ENCODE measurements around the gene PPP1R26. TPM values are rescaled to one million over a fixed set of nuclear protein-coding genes. Genes with fewer than 3 reads are reported as not detected.
"Not testable (repeated sequence)": the region's sequence is repeated elsewhere in the genome, so short reads cannot be mapped to it uniquely, and the experiment has no call there.

The PPP1R26 gene
- total RNA-seq, 1 donor from 2014 or later: 6.7 TPM

DNA sequence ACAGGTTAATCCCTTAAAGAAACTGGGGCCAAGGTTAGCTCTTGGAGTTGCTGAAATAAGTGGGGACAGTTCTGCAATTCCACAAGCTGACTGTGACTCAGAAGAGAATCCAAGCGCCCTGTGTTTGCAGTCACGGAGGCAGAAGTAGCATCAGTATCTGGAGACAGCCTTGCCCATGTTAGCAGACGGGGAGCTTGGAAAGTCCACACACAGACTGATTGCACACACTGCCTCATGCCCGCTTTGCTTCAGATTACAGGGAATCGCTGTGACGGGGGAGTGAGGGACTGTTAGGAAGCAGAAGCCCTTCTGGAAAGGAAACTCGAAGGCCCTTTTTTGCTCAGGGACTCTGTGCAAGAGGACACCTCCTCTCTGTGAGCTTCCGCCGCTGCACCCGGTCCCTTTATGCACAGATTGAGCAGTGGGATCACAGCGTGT is 30.9 kb upstream of the PPP1R26 start:
- no peak for ATAC-seq (ENCODE audit: low read depth)
- no peaks in the 10 kb centered on the region for H3K36me3 Mint-ChIP-seq (ENCODE audit: low read depth)
- CTCF ChIA-PET: no interaction called here
- H3K4me1 Mint-ChIP-seq: no peaks in the 10 kb centered on the region
- no peak overlapping the region for H3K4me3 Mint-ChIP-seq
- TF ChIP-seq, protein P1, sequence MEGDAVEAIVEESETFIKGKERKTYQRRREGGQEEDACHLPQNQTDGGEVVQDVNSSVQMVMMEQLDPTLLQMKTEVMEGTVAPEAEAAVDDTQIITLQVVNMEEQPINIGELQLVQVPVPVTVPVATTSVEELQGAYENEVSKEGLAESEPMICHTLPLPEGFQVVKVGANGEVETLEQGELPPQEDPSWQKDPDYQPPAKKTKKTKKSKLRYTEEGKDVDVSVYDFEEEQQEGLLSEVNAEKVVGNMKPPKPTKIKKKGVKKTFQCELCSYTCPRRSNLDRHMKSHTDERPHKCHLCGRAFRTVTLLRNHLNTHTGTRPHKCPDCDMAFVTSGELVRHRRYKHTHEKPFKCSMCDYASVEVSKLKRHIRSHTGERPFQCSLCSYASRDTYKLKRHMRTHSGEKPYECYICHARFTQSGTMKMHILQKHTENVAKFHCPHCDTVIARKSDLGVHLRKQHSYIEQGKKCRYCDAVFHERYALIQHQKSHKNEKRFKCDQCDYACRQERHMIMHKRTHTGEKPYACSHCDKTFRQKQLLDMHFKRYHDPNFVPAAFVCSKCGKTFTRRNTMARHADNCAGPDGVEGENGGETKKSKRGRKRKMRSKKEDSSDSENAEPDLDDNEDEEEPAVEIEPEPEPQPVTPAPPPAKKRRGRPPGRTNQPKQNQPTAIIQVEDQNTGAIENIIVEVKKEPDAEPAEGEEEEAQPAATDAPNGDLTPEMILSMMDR (IDR thresholded peaks at IDR 0.05): no peak
- no peaks in the 10 kb centered on the region for H3K9me3 Mint-ChIP-seq
- no peak overlapping the region for H3K27ac Mint-ChIP-seq
- DNase-seq: no peak
- no peaks in the 10 kb centered on the region for H3K27me3 Mint-ChIP-seq
- POLR2A ChIA-PET: no interaction called here
- intact Hi-C loops (cut with micrococcal nuclease): no loop called here

DNA sequence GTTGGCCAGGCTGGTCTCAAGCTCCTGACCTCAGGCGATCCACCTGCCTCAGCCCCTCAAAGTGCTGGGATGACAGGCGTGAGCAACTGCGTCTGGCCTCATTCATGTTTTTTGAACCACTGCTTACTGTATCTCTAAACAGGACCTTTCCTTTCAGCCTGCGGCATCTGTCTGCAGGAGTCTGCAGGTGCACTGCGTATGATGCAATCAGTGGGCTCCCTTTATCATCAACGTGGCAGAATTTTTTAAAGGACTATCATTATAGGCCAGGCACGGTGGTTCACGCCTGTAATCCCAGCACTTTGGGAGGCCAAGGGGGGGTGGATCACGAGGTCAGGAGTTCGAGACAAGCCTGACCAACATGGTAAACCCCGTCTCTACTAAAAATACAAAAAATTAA is 30.1 kb upstream of the PPP1R26 start:
- H3K4me1 Mint-ChIP-seq; POLR2A ChIA-PET; intact Hi-C loops (cut with micrococcal nuclease); H3K9me3 Mint-ChIP-seq; H3K27ac Mint-ChIP-seq; ATAC-seq (ENCODE audit: low read depth); H3K4me3 Mint-ChIP-seq; CTCF ChIA-PET; H3K27me3 Mint-ChIP-seq; H3K36me3 Mint-ChIP-seq (ENCODE audit: low read depth); DNase-seq: not testable (repeated sequence)

- Mint-ChIP-seq H3K4me3 (no peak overlapping the region), H3K36me3 (ENCODE audit: low read depth) (no peaks in the 10 kb centered on the region), H3K27me3 (peaks cover 6% of the 10 kb centered on the region), H3K27ac (no peak overlapping the region), H3K4me1 (no peaks in the 10 kb centered on the region), H3K9me3 (no peaks in the 10 kb centered on the region)
- DNase-seq (no peak), ATAC-seq (ENCODE audit: low read depth) (no peak)
- CTCF ChIA-PET: no interaction called here
- POLR2A ChIA-PET: no interaction called here
- intact Hi-C loops (cut with micrococcal nuclease): no loop called here
- TF ChIP-seq, protein P1 (IDR thresholded peaks at IDR 0.05): no peak
Measured at GRCh38 chr9:135450956-135451355, 28.6 kb upstream of the PPP1R26 start.

DNA sequence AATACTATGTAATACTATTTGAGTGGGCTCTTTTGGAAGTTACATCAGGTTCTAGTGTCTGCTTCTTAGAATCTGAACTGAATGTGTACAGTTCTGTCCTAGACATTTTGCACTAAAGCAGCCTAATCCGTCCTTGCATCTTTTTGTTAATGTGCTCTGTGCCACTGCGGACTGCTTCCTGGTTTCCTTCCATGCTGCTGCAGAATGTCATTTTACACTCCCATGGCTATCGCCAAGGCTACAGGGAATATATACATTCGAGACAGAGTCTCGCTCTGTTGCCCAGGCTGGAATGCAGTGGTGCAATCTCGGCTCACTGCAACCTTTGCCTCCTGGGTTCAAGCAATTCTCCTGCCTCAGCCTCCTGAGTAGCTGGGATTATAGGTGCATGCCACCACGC is 27.7 kb upstream of the PPP1R26 start:
- CTCF ChIA-PET; H3K27ac Mint-ChIP-seq; intact Hi-C loops (cut with micrococcal nuclease); ATAC-seq (ENCODE audit: low read depth); H3K36me3 Mint-ChIP-seq (ENCODE audit: low read depth); H3K4me1 Mint-ChIP-seq; DNase-seq; H3K9me3 Mint-ChIP-seq; H3K4me3 Mint-ChIP-seq; POLR2A ChIA-PET: not testable (repeated sequence)
- peaks cover 11% of the 10 kb centered on the region for H3K27me3 Mint-ChIP-seq

DNA sequence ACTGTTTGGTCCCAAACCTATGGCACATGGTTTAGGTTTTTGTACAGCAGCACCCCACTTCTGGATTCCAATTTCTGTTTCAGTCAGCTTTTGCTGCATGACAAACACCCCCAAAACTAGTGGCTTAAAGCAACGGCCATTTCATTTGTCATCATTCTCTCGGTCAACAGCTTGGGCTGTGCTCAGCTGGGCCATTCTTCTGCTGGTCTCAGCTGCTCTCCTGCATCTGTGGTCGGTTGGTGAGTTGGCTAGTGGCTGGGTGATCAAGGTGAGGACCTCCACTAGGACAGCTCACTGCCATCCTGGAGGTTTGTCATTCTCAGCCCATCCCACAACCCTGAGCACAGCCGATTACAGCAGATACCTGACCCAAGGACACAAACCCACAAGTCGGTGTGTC is 24.8 kb upstream of the PPP1R26 start:
- CTCF ChIA-PET: no interaction called here
- Mint-ChIP-seq H3K27ac (no peak overlapping the region), H3K4me1 (no peaks in the 10 kb centered on the region), H3K4me3 (no peak overlapping the region), H3K9me3 (peaks cover 4% of the 10 kb centered on the region), H3K36me3 (ENCODE audit: low read depth) (no peaks in the 10 kb centered on the region), H3K27me3 (peaks cover 16% of the 10 kb centered on the region)
- POLR2A ChIA-PET: interaction anchor here (0.6 kb wide), 1 partner anchor 15 kb away, joined by 5 read pairs; no protein-coding TSS in a partner anchor
- TF ChIP-seq, protein P1 (IDR thresholded peaks at IDR 0.05): no peak
- no peak for ATAC-seq (ENCODE audit: low read depth)
- intact Hi-C loops (cut with micrococcal nuclease): no loop called here
- no peak for DNase-seq

GRCh38 chr9:135455401-135456030 is 24.1 kb upstream of the PPP1R26 start:
- Mint-ChIP-seq H3K36me3 (ENCODE audit: low read depth) (no peaks in the 10 kb centered on the region), H3K4me1 (no peaks in the 10 kb centered on the region), H3K9me3 (peaks cover 4% of the 10 kb centered on the region), H3K27me3 (peaks cover 20% of the 10 kb centered on the region), H3K27ac (no peak overlapping the region), H3K4me3 (no peak overlapping the region)
- TF ChIP-seq, protein P1 (IDR thresholded peaks at IDR 0.05): no peak
- intact Hi-C loops (cut with micrococcal nuclease): no loop called here
- CTCF ChIA-PET: no interaction called here
- DNase-seq: no peak
- no peak for ATAC-seq (ENCODE audit: low read depth)
- POLR2A ChIA-PET: no interaction called here
